IMR-90 (cell line): Measurements from ENCODE around the gene PNPLA2. TPM values are rescaled to one million over a fixed set of nuclear protein-coding genes. Genes with fewer than 3 reads are reported as not detected.

Experiments used
- ATAC-seq: fragments of 200-7000 bp; cut with Tn5 transposase; 2 replicates; pipeline ENCODE4 v1.9.1; 2020; ENCODE audit warnings: low read depth, mild to moderate bottlenecking, moderate library complexity
- BruUV-seq: library from RNA; stranded (reverse); fragments of 400-500 nt; replicated peaks from 2 replicates; lab custom pipeline; 2021; lab: Mats Ljungman, UMichigan
- CTCF ChIA-PET: fragments of 300-600 bp; formaldehyde crosslinking; extraction: SDS; loops from one replicate; lab custom pipeline; 2021; ENCODE audit warnings: antibody characterized with exemption; lab: Yijun Ruan, JAX
- POLR2A ChIA-PET: fragments of 300-600 bp; sonication (Branson Sonifier 250); formaldehyde crosslinking; loops from one replicate; lab custom pipeline; 2022; ENCODE audit warnings: antibody characterized with exemption; ENCODE audit not compliant: unreplicated experiment; lab: Charles Lee
- DNase-seq: peaks from one replicate; pipeline ENCODE4 v3.0.0; 2013
- H2AFZ ChIP-seq: replicated peaks from 2 replicates; pipeline ENCODE3; 2013; ENCODE audit warnings: low read length, mild to moderate bottlenecking; ENCODE audit not compliant: poor library complexity
- H2AK5ac ChIP-seq: 2 replicates; pipeline ENCODE4 v1.6.1; 2013; ENCODE audit warnings: low read depth, low read length, inconsistent platforms
- H2AK9ac ChIP-seq: replicated peaks from 2 replicates; pipeline ENCODE3; 2013; ENCODE audit warnings: mild to moderate bottlenecking, low read depth, low read length, moderate library complexity; ENCODE audit not compliant: poor library complexity
- H2BK120ac ChIP-seq: 2 replicates; pipeline ENCODE4 v1.6.1; 2013; ENCODE audit warnings: low read depth, low read length, inconsistent platforms
- H2BK15ac ChIP-seq: 3 replicates; pipeline ENCODE4 v1.6.1; 2013; ENCODE audit warnings: low read depth, low read length, inconsistent platforms
- H2BK20ac ChIP-seq: 2 replicates; pipeline ENCODE4 v1.6.1; 2013; ENCODE audit warnings: low read depth, mild to moderate bottlenecking, inconsistent platforms, low read length, moderate library complexity
- H2BK5ac ChIP-seq: 2 replicates; pipeline ENCODE4 v1.6.1; 2013; ENCODE audit warnings: mild to moderate bottlenecking, low read depth, low read length, inconsistent platforms; ENCODE audit not compliant: poor library complexity, severe bottlenecking
- H3K14ac ChIP-seq: replicated peaks from 2 replicates; pipeline ENCODE4 v1.6.1; 2013; ENCODE audit warnings: low read depth, low read length, inconsistent platforms
- H3K18ac ChIP-seq: 2 replicates; pipeline ENCODE4 v1.6.1; 2013; ENCODE audit warnings: low read depth, low read length, control low read depth
- H3K23ac ChIP-seq: 2 replicates; pipeline ENCODE4 v1.6.1; 2013; ENCODE audit warnings: low read depth, low read length, inconsistent platforms
- H3K27ac ChIP-seq: 2 replicates; pipeline ENCODE4 v1.5.1; 2013; ENCODE audit warnings: mild to moderate bottlenecking, control low read depth, low read length; ENCODE audit not compliant: insufficient read depth
- H3K27me3 ChIP-seq: 2 replicates; pipeline ENCODE4 v1.6.1; 2013; ENCODE audit warnings: low read length; ENCODE audit not compliant: control insufficient read depth, insufficient read depth
- H3K36me3 ChIP-seq: 2 replicates; pipeline ENCODE4 v1.6.1; 2013; ENCODE audit warnings: low read length, mixed read lengths; ENCODE audit not compliant: control insufficient read depth, insufficient read depth
- H3K4ac ChIP-seq: 2 replicates; pipeline ENCODE4 v1.6.1; 2013; ENCODE audit warnings: low read depth, low read length, inconsistent platforms
- H3K4me1 ChIP-seq: 2 replicates; pipeline ENCODE4 v1.6.1; 2013; ENCODE audit warnings: low read length, mixed read lengths; ENCODE audit not compliant: control insufficient read depth, insufficient read depth
- H3K4me2 ChIP-seq: 2 replicates; pipeline ENCODE4 v1.6.1; 2013; ENCODE audit warnings: low read depth, mild to moderate bottlenecking, control low read depth, low read length, moderate library complexity
- H3K4me3 ChIP-seq: 2 replicates; pipeline ENCODE4 v1.5.1; 2013; ENCODE audit warnings: low read depth, mild to moderate bottlenecking, control low read depth, low read length, moderate library complexity; ENCODE audit not compliant: insufficient read depth
- H3K56ac ChIP-seq: 2 replicates; pipeline ENCODE4 v1.6.1; 2013; ENCODE audit warnings: low read length, inconsistent platforms; ENCODE audit not compliant: insufficient read depth; ENCODE audit errors: extremely low read depth
- H3K79me1 ChIP-seq, 2 experiments: 2 replicates each; pipeline ENCODE4 v1.6.1; 2013; ENCODE audit warnings: low read length in 2 of 2, inconsistent platforms in 1 of 2, low read depth in 1 of 2
- H3K9ac ChIP-seq: 2 replicates; pipeline ENCODE4 v1.6.1; 2013; ENCODE audit warnings: low read depth, low read length, control low read depth
- H3K9me1 ChIP-seq: 2 replicates; pipeline ENCODE4 v1.6.1; 2013; ENCODE audit warnings: low read length, inconsistent platforms; ENCODE audit not compliant: insufficient read depth
- H3K9me3 ChIP-seq: 2 replicates; pipeline ENCODE4 v1.6.1; 2013; ENCODE audit warnings: low read length; ENCODE audit not compliant: control insufficient read depth, insufficient read depth
- H4K20me1 ChIP-seq: 2 replicates; pipeline ENCODE4 v1.6.1; 2013; ENCODE audit warnings: low read length, inconsistent platforms; ENCODE audit not compliant: insufficient read depth
- H4K5ac ChIP-seq: 2 replicates; pipeline ENCODE4 v1.6.1; 2013; ENCODE audit warnings: mild to moderate bottlenecking, low read depth, low read length, control low read depth
- H4K8ac ChIP-seq, 2 experiments: 2 replicates each; pipeline ENCODE4 v1.6.1; 2013; ENCODE audit warnings: low read depth in 2 of 2, low read length in 2 of 2, control low read depth in 1 of 2, inconsistent platforms in 1 of 2
- H4K91ac ChIP-seq: 2 replicates; pipeline ENCODE4 v1.6.1; 2013; ENCODE audit warnings: low read depth, low read length, inconsistent platforms; ENCODE audit not compliant: insufficient read depth
- BHLHE40 ChIP-seq: fragments of 150-350 bp; IDR thresholded peaks from 2 replicates; pipeline ENCODE4 v1.6.1; 2016; ENCODE audit warnings: mild to moderate bottlenecking, low read depth, low read length
- CEBPB ChIP-seq: IDR thresholded peaks from 2 replicates; pipeline ENCODE4 v1.6.1; 2012; ENCODE audit warnings: low read depth, low read length, improper control_type of control experiment
- CHD1 ChIP-seq: IDR thresholded peaks from 2 replicates; pipeline ENCODE4 v1.6.1; 2012; ENCODE audit warnings: low read depth, low read length, improper control_type of control experiment
- FOS ChIP-seq: fragments of 150-350 bp; IDR thresholded peaks from 2 replicates; pipeline ENCODE4 v1.6.1; 2016; ENCODE audit warnings: low read depth, low read length
- MAFK ChIP-seq: IDR thresholded peaks from 2 replicates; pipeline ENCODE4 v1.6.1; 2012; ENCODE audit warnings: low read depth, low read length, improper control_type of control experiment
- MAZ ChIP-seq: IDR thresholded peaks from 2 replicates; pipeline ENCODE4 v1.6.1; 2012; ENCODE audit warnings: low read depth, mild to moderate bottlenecking, low read length, improper control_type of control experiment, moderate library complexity, borderline replicate concordance
- MXI1 ChIP-seq: IDR thresholded peaks from 2 replicates; pipeline ENCODE4 v1.6.1; 2012; ENCODE audit warnings: low read depth, mild to moderate bottlenecking, low read length, moderate library complexity, borderline replicate concordance
- POLR2A ChIP-seq: IDR thresholded peaks from 2 replicates; pipeline ENCODE4 v1.6.1; 2012; ENCODE audit warnings: mild to moderate bottlenecking, low read depth, low read length
- RAD21 ChIP-seq: IDR thresholded peaks from 2 replicates; pipeline ENCODE4 v1.6.1; 2012; ENCODE audit warnings: low read length, improper control_type of control experiment
- WGBS, 2 experiments: methylation state at CpG; one replicate each; pipeline versions ENCODE4 v1.1.5 to v1.1.7; 2013; ENCODE audit warnings: missing lambda C conversion rate in 2 of 2; ENCODE audit not compliant: insufficient read length in 1 of 2; ENCODE audit errors: extremely low coverage in 2 of 2; 5-methylcytosine and 5-hydroxymethylcytosine counted together
- dilution Hi-C: fragments of 300-500 bp; cut with HindIII; formaldehyde crosslinking; loops from one replicate; pipeline ENCODE4 v1.14.3; 2018; ENCODE audit warnings: low sequenced_read_pairs; ENCODE audit not compliant: unreplicated experiment
- in situ Hi-C: fragments of 300-500 bp; cut with MboI; formaldehyde crosslinking; loops from 3 replicates; pipeline ENCODE4 v1.14.3; 2019; ENCODE audit warnings: low sequenced_read_pairs, inconsistent platforms, mixed read lengths
- intact Hi-C: fragments of 100-400 bp; cut with micrococcal nuclease; formaldehyde crosslinking; loops from 2 replicates; pipeline ENCODE4 v1.10.0; 2022
- polyA plus RNA-seq, 3 experiments: library from polyadenylated mRNA; depleted of rRNA; stranded (reverse); fragments of >200 nt; gene quantifications; 2 replicates each; pipeline ENCODE4 v1.2.3, GENCODE V29; 2012; ENCODE audit warnings: low replicate concordance in 1 of 3
- total RNA-seq: library from RNA; depleted of rRNA; stranded (reverse); fragments of >200 nt; gene quantifications from 2 replicates; pipeline ENCODE4 v1.2.3, GENCODE V29; 2012
- TF ChIP-seq, protein P1 (sequence below): fragments of 150-350 bp; IDR thresholded peaks from 2 replicates; pipeline ENCODE4 v1.6.1; 2016; ENCODE audit warnings: low read depth, mild to moderate bottlenecking, low read length, moderate library complexity, borderline replicate concordance
- TF ChIP-seq, protein P2 (sequence below): fragments of 150-350 bp; IDR thresholded peaks from 2 replicates; pipeline ENCODE4 v1.6.1; 2017; ENCODE audit warnings: mild to moderate bottlenecking, antibody characterized with exemption, low read length, low read depth
- TF ChIP-seq, protein P3 (sequence below): conservative IDR thresholded peaks from 2 replicates; pipeline ENCODE4 v1.5.1; 2012; ENCODE audit warnings: mild to moderate bottlenecking, low read depth, low read length, improper control_type of control experiment

Gene PNPLA2
- total and polyA plus RNA-seq, 2 of the 4 experiments (the other 2 are of a cell fraction) = 7.0 to 94.3 TPM

DNA sequence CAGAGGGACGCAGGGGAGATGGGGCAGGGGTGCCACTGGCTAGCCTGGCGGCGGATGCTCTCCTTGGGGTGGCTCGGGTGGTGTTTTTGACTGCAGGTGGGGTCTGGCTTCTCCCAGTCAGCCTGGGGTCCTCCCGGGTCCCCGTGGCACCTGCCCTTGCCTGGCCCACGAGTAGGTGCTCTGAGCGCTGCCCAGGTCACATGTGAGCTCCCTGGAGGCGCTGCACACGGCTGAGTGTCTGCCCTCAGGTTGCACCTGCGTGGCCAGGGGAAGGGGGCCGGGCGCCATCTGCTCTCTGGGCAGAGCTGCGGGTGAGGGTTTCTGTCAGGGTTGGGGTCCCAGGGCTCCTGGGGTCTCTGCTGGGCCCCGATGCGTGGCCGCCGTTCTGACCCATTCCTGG lies 29.2 kb downstream of the PNPLA2 start (continued):
- TF ChIP-seq CEBPB (no peak), CHD1 (no peak), POLR2A (no peak)

DNA sequence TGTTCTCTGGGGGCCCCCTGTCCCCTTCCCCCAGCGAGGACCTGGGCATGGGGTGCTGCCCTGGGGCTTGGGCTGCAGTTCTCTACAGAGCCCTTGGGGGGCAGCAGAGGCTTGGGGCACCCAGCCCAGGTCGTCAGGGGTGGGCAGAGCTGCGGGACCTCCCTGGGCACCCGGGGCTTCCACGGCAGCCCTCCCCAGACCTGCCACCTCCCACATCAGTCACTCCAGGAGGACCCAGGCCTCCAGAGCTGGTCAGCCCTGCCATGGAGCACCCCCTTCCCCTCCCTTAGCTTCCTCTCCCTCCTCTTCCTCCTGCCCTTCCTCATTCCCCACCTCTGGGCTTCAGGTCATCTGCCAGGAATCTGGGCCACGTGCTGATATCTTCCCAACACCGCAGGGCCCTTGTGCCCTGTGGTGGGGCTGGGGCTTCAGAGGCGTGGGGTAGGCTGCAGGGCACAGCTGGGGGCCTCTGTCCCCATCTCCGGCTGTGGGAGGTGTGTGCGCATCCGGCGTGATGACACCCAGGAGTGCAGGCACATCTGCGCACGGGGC lies 29.7 kb downstream of the PNPLA2 start:
- 40% methylated on average over 1 of the region's 14 CpGs; no CpG with 5 or more reads in 1 of the 2 experiments for WGBS, 2 experiments
- Histone ChIP-seq H3K36me3 (peaks cover 2% of the 10 kb centered on the region; the same call in 1 of the 2 replicates), H3K4me3 (no peak overlapping the region), H3K4ac (0 out of 2 replicates have a peak overlapping the region, but pooled peaks have one; percentile 44), H2AFZ (peak overlapping the region; percentile 54), H3K14ac (no peak overlapping the region), H3K23ac (no peak overlapping the region), H3K4me2 (no peak overlapping the region), H2AK5ac (peak overlapping the region; percentile 64; the same call in 1 of the 2 replicates), H4K20me1 (peaks cover 44% of the 10 kb centered on the region), H3K56ac (no peak overlapping the region), H3K18ac (no peak overlapping the region), H3K27ac (no peak overlapping the region), H3K27me3 (no peaks in the 10 kb centered on the region), H2AK9ac (peak overlapping the region; percentile 79), H2BK5ac (no peak overlapping the region), H4K8ac (0 out of 4 replicates have a peak overlapping the region, but pooled peaks of 1 of the 2 experiments have one; percentile 38), H3K9me3 (no peaks in the 10 kb centered on the region), H3K79me1 (peaks cover 23 to 85% of the 10 kb centered on the region in 2 experiments), H2BK15ac (no peak overlapping the region), H2BK20ac (no peak overlapping the region), H3K4me1 (peaks cover 42% of the 10 kb centered on the region), H2BK120ac (no peak overlapping the region; the same call in 1 of the 2 replicates), H3K9ac (no peak overlapping the region), H4K91ac (no peak overlapping the region), H4K5ac (no peak overlapping the region), H3K9me1 (peaks cover 11% of the 10 kb centered on the region; the same call in 1 of the 2 replicates)
- dilution Hi-C loops = no loop called here
- intact Hi-C loops = loop anchor here (10.0 kb wide), 1 partner anchor 206 kb away; no protein-coding TSS in a partner anchor
- in situ Hi-C loops = no loop called here
- BruUV-seq = no TSS peak
- no peak for DNase-seq
- POLR2A ChIA-PET = no interaction called here
- CTCF ChIA-PET = interaction anchor here (0.8 kb wide), 1 partner anchor 9 kb away, joined by 3 read pairs; no protein-coding TSS in a partner anchor
- ATAC-seq = 0 out of 2 replicates have a peak, but pooled peaks have one; percentile 7
- TF ChIP-seq FOS (no peak), MAFK (no peak), BHLHE40 (no peak), RAD21 (peak; percentile 74), MAZ (peak; percentile 20; the same call in 1 of the 2 replicates), CHD1 (no peak), CEBPB (no peak), POLR2A (no peak), MXI1 (no peak)
- TF ChIP-seq, protein P1, sequence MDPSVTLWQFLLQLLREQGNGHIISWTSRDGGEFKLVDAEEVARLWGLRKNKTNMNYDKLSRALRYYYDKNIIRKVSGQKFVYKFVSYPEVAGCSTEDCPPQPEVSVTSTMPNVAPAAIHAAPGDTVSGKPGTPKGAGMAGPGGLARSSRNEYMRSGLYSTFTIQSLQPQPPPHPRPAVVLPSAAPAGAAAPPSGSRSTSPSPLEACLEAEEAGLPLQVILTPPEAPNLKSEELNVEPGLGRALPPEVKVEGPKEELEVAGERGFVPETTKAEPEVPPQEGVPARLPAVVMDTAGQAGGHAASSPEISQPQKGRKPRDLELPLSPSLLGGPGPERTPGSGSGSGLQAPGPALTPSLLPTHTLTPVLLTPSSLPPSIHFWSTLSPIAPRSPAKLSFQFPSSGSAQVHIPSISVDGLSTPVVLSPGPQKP = no peak
- TF ChIP-seq, protein P2, sequence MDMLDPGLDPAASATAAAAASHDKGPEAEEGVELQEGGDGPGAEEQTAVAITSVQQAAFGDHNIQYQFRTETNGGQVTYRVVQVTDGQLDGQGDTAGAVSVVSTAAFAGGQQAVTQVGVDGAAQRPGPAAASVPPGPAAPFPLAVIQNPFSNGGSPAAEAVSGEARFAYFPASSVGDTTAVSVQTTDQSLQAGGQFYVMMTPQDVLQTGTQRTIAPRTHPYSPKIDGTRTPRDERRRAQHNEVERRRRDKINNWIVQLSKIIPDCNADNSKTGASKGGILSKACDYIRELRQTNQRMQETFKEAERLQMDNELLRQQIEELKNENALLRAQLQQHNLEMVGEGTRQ = no peak
- TF ChIP-seq, protein P3, sequence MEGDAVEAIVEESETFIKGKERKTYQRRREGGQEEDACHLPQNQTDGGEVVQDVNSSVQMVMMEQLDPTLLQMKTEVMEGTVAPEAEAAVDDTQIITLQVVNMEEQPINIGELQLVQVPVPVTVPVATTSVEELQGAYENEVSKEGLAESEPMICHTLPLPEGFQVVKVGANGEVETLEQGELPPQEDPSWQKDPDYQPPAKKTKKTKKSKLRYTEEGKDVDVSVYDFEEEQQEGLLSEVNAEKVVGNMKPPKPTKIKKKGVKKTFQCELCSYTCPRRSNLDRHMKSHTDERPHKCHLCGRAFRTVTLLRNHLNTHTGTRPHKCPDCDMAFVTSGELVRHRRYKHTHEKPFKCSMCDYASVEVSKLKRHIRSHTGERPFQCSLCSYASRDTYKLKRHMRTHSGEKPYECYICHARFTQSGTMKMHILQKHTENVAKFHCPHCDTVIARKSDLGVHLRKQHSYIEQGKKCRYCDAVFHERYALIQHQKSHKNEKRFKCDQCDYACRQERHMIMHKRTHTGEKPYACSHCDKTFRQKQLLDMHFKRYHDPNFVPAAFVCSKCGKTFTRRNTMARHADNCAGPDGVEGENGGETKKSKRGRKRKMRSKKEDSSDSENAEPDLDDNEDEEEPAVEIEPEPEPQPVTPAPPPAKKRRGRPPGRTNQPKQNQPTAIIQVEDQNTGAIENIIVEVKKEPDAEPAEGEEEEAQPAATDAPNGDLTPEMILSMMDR = peak; percentile 66
